Esophagus squamous epithelium (tissue), 5 donors: ENCODE measurements around the gene RAMP1. TPM values are rescaled to one million over a fixed set of nuclear protein-coding genes. Genes with fewer than 3 reads are reported as not detected.

Experiments used
- DNase-seq: peaks from one replicate; lab custom pipeline; 2025; lab: John Stamatoyannopoulos, UW
- H3K27ac ChIP-seq, 4 donors: fragments of 200-600 bp; sonication (generic); one replicate each; pipeline ENCODE4 v1.5.1; 2016 to 2019; ENCODE audit warnings: mild to moderate bottlenecking in 1 of 4
- H3K27me3 ChIP-seq, 4 donors: fragments of 200-600 bp; sonication (generic); 1 replicate in 3 of 4; 2 replicates in 1 of 4; pipeline versions ENCODE4 v1.5.1 to v1.6.0; 2017 to 2021; ENCODE audit warnings: antibody characterized with exemption in 1 of 4
- H3K36me3 ChIP-seq, 3 donors: fragments of 200-600 bp; sonication (generic); one replicate each; pipeline ENCODE4 v1.5.1; 2016 to 2019
- H3K4me1 ChIP-seq, 3 donors: fragments of 200-600 bp; sonication (generic); one replicate each; pipeline ENCODE4 v1.5.1; 2017 to 2019
- H3K4me3 ChIP-seq, 4 donors: fragments of 200-600 bp; sonication (generic); 1 replicate in 3 of 4; 2 replicates in 1 of 4; pipeline ENCODE4 v1.5.1; 2016 to 2019; ENCODE audit warnings: mild to moderate bottlenecking in 2 of 4, moderate library complexity in 1 of 4
- H3K9me3 ChIP-seq, 3 donors: fragments of 200-600 bp; sonication (generic); one replicate each; pipeline ENCODE4 v1.5.1; 2016 to 2019
- POLR2A ChIP-seq, 4 donors: fragments of 450-650 bp; IDR thresholded peaks; one replicate each; pipeline ENCODE4 v1.6.1; 2017; ENCODE audit warnings: antibody characterized with exemption in 4 of 4, mild to moderate bottlenecking in 4 of 4, moderate library complexity in 3 of 4
- WGBS, 2 donors: methylation state at CpG; one replicate each; pipeline ENCODE4 v1.1.5; 2018; 5-methylcytosine and 5-hydroxymethylcytosine counted together
- intact Hi-C: fragments of 100-400 bp; cut with DNase I; formaldehyde crosslinking; loops from one replicate; pipeline ENCODE4 v1.15.0; 2022
- total RNA-seq, 4 donors: library from RNA; depleted of rRNA; stranded (reverse); fragments of >200 nt; gene quantifications; one replicate each; pipeline ENCODE4 v1.1.0, GENCODE V29; 2016
- TF ChIP-seq, protein P1 (sequence below), 6 experiments: fragments of 450-650 bp in 4 of 6; fragments of 200-600 bp in 2 of 6; sonication (generic) in 2 of 6; IDR thresholded peaks; one replicate each; pipeline ENCODE4 v1.5.1; 2016 to 2019; ENCODE audit warnings: antibody characterized with exemption in 6 of 6, mild to moderate bottlenecking in 4 of 6, moderate library complexity in 4 of 6
- donor health status: DM: yes; HTN: yes; CAD: no.

Gene RAMP1
- total RNA-seq, 4 donors from 2014 or later = 0.76 to 11.3 (median 4.0) TPM

DNA sequence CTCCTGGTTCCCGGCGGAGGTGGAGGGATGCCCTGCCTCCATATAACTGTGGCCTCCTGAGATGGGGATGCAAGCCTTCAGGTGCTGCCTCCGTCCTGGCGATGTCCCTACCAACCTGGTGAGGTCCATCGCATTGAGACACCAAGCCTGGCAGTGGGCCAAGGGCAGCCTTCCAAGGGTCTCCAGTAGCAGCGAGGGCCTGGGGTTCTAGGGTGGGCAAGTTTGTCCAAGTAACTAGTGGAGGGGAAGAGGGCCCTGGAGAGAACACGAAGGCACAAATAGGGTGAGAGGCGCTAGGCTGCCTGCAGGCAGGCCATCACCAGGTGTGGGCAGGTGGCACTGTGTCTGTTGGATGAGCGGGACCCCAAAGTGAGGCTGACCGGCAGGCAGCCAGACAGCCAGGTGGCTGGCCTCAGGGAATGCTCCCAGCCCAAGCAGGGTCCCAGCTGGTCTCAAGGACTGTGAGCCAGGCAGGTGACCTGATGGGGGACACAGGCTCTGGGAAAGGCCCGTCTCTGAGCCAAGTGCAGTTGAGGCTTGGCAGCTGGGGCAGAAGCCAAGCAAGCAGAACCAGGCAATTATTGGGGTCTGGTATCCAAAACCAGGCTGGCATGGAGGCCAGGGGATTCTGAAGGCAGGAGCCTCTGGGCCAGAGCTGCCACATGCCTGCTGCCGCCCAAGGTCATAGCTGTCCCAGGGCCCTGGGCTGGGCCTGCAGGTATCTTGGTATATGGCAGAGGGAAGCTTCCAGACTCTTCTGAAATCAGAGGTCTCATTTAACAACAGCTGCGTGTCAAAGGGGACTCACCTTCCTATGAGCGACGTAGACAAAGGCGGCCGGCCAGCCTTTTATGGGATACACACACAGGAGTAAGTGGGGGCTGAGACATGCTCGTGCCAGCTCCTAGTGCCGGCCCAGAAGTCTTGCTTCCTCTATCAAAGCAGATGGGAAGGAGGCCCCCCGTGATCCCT lies 23.4 kb downstream of the RAMP1 start:
- H3K27me3 ChIP-seq = no peaks in the 10 kb centered on the region
- no peaks in the 10 kb centered on the region for H3K9me3 ChIP-seq
- no peak overlapping the region for H3K27ac ChIP-seq
- H3K4me3 ChIP-seq = no peak overlapping the region
- H3K36me3 ChIP-seq = no peaks in the 10 kb centered on the region
- 84 to 91% methylated on average over 6 to 11 of the region's 20 CpGs for WGBS, 2 donors
- no peak for DNase-seq
- intact Hi-C loops = no loop called here
- TF ChIP-seq POLR2A (IDR thresholded peaks at IDR 0.05) = no peak
- TF ChIP-seq, protein P1, sequence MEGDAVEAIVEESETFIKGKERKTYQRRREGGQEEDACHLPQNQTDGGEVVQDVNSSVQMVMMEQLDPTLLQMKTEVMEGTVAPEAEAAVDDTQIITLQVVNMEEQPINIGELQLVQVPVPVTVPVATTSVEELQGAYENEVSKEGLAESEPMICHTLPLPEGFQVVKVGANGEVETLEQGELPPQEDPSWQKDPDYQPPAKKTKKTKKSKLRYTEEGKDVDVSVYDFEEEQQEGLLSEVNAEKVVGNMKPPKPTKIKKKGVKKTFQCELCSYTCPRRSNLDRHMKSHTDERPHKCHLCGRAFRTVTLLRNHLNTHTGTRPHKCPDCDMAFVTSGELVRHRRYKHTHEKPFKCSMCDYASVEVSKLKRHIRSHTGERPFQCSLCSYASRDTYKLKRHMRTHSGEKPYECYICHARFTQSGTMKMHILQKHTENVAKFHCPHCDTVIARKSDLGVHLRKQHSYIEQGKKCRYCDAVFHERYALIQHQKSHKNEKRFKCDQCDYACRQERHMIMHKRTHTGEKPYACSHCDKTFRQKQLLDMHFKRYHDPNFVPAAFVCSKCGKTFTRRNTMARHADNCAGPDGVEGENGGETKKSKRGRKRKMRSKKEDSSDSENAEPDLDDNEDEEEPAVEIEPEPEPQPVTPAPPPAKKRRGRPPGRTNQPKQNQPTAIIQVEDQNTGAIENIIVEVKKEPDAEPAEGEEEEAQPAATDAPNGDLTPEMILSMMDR (IDR thresholded peaks at IDR 0.05) = no peak
- H3K4me1 ChIP-seq = peaks cover 0 to 34% (median 14%) of the 10 kb centered on the region in 3 donors

DNA sequence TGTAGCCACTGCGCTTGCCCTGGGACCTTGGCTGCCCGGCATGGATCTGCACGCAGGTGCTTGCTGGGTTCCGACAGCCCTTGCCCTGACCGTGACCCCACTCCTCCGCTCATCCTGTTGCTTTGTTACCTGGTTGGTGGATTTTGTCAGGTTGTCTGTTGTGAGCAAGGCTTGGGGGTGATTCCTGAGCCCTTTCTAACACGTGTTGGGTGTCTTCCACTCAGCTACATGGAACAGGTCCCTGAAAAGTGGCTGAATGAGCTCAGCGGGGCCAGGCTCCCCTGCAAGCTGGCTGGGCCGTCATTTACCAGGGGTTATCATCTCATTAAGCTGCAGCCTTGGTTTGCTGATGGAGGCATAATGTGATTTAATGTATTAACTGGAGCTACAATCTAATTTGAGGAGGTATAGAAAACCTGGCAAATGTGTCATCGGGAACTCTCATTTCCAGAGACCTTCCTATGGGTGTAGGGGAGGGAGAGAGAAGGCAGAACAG lies 24.6 kb downstream of the RAMP1 start:
- intact Hi-C loops = no loop called here
- no peaks in the 10 kb centered on the region for H3K36me3 ChIP-seq
- no peak for DNase-seq
- H3K27me3 ChIP-seq = no peaks in the 10 kb centered on the region
- no peak overlapping the region for H3K27ac ChIP-seq
- H3K4me1 ChIP-seq = peaks cover 0 to 35% (median 13%) of the 10 kb centered on the region in 3 donors
- TF ChIP-seq POLR2A (IDR thresholded peaks at IDR 0.05) = no peak
- TF ChIP-seq, protein P1 (IDR thresholded peaks at IDR 0.05) = no peak
- 90 to 93% methylated on average over 6 to 7 of the region's 10 CpGs for WGBS, 2 donors
- H3K9me3 ChIP-seq = no peaks in the 10 kb centered on the region
- no peak overlapping the region for H3K4me3 ChIP-seq

DNA sequence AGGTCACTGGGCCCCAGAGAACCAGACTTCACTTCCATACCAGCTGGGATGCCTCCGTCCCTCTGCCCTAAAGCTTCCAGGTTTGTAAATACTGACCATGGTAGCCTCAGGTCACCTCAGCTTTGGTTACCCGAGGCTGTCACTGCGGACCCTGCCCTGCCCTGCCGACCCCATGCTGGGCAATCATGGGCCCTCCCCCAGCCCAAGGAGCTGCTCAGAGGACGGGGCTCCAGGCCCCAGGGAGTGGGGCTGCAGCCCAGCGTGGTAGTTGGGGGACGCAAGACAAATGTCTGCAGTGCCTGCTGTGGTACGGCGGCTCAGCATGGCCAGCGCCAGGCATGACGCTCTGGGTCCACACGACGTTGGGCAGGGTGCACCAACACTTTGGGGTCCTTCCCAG lies 25.3 kb downstream of the RAMP1 start:
- H3K36me3 ChIP-seq = no peaks in the 10 kb centered on the region
- no peak for TF ChIP-seq POLR2A (IDR thresholded peaks at IDR 0.05)
- TF ChIP-seq, protein P1 (IDR thresholded peaks at IDR 0.05) = no peak
- H3K4me1 ChIP-seq = peaks cover 0 to 32% (median 11%) of the 10 kb centered on the region in 3 donors
- DNase-seq = no peak
- peak overlapping the region in 2 of 4 donors; percentile 6 to 89 for H3K27ac ChIP-seq
- no peaks in the 10 kb centered on the region for H3K9me3 ChIP-seq
- 85 to 94% methylated on average over 7 to 10 of the region's 13 CpGs for WGBS, 2 donors
- H3K4me3 ChIP-seq = no peak overlapping the region
- intact Hi-C loops = no loop called here
- H3K27me3 ChIP-seq = no peaks in the 10 kb centered on the region

DNA sequence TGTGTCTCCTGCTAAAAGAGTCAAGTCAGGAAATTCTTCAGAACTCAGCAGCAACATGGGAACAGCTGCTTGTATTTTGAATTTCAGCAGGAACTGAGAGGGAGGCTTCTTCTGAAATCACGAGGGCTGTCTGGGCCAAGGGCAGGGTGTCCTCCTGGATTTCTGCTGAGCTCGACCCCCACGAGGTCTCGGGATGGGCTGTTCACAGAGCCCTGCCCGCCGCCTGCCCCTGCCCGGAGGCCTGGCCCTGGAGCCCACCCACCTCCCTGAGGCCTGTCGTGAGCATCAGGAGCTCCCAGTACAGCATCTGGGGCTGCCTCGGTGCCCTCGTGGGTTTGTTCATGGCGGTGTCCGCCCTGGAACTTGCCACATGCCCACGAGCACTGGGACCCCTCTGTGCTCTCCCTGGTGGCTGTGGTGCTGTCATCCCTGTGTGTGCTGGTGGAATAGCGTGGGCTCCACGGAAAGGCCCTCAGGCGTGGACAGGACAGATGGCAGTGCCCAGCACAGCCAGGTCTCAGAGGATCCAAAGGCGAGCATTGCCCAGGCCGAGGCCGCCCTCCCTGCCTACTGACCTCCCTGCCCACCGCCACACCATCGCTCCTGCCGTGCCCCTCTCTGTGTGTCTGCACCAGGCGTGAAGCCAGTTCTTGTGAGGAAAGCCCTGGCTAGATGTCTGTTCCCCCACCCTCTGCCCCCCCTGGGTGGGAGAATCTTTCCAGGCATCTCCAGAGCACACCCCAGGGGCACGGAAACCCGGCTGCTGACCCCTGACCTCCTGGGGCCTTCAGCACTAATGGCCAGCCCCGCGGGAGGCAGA lies 25.9 kb downstream of the RAMP1 start:
- DNase-seq = no peak
- TF ChIP-seq POLR2A (IDR thresholded peaks at IDR 0.05) = no peak
- TF ChIP-seq, protein P1 (IDR thresholded peaks at IDR 0.05) = no peak
- WGBS, 2 donors = 61 to 70% methylated on average over 6 to 8 of the region's 27 CpGs

More for the DNA sequence above, 25.9 kb downstream of the RAMP1 start:
- no peaks in the 10 kb centered on the region for H3K27me3 ChIP-seq
- H3K4me3 ChIP-seq = no peak overlapping the region
- intact Hi-C loops = no loop called here
- no peaks in the 10 kb centered on the region for H3K36me3 ChIP-seq
- H3K9me3 ChIP-seq = no peaks in the 10 kb centered on the region
- H3K27ac ChIP-seq = peak overlapping the region; percentile 42 to 89 (median 57)
- peaks cover 0 to 32% (median 11%) of the 10 kb centered on the region in 3 donors for H3K4me1 ChIP-seq
